Urothelium cell line (cell line): ENCODE results near the gene ZNF146.
"Not testable (repeated sequence)": the region's sequence is repeated elsewhere in the genome, so short reads cannot be mapped to it uniquely, and the experiment has no call there.

ENCODE experiments used
- DNase-seq: peaks from one replicate; pipeline ENCODE4 v3.0.0; 2011; ENCODE audit warnings: low spot score, mixed read lengths
- FAIRE-seq: peaks from 2 replicates; lab custom pipeline; 2011; peaks lifted over from hg19 to GRCh38; lab: Jason Lieb, UNC

The ZNF146 gene

DNA sequence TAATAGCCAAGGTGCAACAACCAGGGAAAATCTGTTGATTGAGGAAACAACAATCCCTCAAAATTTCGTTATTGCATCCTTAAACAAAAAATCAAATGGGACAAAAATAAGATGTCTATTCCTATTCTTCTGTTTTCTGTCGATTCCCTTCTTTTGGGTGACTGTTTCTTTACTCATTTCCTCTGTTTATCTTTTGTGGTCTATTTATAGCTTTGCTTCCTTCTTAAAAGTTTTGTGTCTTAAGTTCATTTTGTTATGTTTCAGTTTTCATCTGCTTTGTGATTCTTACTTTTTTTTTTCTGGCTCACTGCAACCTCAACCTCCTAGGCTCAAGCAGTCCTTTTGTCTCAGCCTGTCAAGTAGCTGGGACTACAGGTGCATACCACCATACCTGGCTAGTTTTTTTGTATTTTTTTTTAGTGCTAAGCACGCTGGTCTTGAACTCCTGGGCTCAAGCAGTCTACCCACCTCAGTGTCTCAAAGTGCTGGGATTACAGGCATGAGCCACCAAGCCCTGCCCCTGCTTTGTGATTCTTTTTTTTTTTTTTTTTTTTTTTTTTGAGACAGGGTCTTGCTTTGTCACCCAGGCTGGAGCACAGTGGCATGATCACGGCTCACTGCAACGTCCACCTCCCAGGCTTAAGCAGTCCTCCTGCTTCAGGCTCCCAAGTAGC lies 10.4 kb downstream of the ZNF146 start:
- DNase-seq = no peak
- no peak for FAIRE-seq

DNA sequence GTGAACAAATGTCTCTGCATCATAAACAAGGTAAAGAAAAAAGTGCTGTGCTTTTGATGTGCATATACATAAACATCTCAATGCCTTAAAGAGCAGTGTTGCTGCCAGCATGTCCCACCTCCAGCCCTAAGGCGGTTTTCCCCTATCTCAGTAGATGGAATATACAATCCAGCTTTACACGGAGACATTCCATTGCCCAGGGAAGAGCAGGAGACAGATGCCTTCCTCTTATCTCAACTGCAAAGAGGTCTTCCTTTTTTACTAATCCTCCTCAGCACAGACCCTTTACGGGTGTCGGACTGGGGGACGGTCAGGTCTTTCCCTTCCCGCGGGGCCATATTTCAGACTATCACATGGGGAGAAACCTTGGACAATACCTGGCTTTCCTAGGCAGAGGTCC lies 18.7 kb downstream of the ZNF146 start:
- not testable (repeated sequence) for FAIRE-seq, DNase-seq

DNA sequence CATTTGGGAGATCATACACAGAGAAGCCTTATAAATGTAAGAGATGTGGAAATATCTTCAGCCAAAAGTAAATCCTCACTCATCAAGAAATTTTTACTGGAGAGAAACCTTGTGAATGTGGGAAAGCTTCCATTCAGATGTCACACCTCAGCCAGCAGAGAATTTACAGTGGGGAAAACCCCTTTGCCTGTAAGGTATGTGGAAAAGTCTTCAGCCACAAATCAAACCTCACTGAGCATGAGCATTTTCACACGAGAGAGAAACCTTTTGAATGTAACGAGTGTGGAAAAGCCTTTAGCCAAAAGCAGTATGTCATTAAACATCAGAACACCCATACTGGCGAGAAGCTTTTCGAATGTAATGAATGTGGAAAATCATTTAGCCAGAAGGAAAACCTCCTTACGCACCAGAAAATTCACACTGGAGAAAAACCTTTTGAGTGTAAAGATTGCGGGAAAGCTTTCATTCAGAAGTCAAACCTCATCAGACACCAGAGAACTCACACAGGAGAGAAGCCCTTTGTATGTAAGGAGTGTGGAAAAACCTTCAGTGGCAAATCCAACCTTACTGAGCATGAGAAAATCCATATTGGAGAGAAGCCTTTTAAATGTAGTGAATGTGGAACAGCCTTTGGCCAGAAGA lies 21.5 kb downstream of the ZNF146 start:
- no peak for FAIRE-seq
- no peak for DNase-seq

DNA sequence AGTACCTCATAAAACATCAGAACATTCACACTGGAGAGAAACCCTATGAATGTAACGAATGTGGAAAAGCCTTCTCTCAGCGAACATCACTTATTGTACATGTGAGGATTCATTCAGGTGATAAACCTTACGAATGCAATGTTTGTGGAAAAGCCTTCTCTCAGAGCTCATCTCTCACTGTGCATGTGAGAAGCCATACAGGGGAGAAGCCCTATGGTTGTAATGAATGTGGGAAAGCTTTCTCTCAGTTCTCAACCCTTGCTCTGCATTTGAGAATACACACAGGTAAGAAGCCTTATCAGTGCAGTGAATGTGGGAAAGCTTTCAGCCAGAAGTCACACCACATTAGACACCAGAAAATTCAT lies 22.0 kb downstream of the ZNF146 start:
- FAIRE-seq (no peak), DNase-seq (no peak)

DNA sequence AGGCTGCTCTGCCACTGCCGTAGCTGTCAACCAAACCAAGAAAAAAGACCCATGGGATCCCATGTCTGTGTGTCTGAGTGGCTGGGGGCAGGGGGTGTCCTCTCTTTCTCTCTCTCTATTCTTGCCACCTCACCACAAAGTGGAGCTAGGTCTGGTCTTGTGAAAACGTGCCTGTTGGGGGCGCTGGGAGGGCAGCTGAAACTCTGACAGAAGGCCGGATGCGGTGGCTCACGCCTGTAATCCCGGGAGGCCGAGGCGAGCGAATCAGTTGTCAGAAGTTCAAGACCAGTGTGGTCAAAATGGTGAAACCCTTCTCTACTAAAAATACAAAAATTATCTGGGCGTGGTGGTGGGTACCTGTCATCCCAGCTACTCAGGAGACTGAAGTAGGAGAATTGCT lies 29.2 kb downstream of the ZNF146 start:
- FAIRE-seq (no peak), DNase-seq (no peak)

DNA sequence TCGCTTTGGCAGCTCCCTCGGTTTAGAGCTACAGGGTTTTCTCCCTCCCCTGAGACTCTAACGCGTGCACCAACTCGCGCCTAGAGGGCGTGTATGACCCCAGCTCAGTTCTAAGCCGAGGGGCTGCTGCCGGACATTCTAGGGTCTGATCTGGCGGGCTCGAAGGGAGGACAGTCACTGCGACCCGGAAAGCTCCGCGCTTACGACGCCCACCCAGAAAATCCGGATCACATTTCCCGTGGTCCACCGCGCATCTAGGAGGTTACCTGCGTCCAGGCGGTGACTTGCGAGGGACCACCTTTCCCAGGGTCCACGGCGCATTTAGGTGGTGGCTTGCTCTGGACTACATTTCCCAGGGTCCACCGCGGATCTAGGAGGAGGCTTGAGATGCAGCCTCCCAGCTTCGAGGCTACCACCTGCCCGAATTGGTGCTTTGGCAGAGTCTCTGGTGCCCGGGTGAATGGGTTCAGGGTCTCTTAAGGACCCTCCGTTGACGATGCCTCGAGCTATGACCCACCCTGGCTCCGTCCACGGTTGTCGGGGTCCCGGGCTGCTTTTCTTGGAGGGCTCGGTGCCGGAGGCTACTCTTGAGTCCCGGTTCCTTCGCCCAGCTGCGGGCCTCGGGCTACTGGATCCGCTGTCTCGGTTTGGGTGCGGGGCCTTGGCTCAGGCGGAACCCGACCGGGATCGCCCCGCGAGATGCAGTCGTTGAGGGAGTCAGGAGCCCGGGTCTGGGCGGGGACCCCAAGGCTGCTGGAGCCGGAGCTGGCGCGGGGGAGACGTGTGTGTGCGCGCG lies 30.5 kb downstream of the ZNF146 start:
- FAIRE-seq (no peak), DNase-seq (no peak)

DNA sequence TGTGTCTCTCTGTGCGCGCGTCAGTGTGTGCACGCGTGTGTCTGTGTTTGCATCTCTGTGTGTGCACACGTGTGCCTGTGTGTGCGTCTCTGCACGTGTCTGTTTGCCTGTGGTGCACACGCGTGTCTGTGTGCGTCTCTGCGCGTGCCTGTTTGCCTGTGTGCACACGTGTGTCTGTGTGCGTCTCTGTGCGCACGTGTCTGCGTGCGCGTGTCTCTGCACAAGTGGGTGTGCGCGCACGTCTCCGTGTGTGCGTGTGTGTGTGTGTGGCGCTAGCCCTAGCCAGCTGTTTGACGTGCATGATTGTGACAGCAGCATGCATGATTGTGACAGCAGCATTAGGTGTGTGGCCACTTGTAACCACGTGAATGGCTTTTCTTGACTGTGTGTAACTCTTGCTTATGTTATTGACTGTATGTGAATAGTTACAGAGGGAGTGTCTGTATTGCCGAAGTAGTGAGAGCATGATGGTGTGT lies 31.1 kb downstream of the ZNF146 start:
- FAIRE-seq (no peak), DNase-seq (no peak)

DNA sequence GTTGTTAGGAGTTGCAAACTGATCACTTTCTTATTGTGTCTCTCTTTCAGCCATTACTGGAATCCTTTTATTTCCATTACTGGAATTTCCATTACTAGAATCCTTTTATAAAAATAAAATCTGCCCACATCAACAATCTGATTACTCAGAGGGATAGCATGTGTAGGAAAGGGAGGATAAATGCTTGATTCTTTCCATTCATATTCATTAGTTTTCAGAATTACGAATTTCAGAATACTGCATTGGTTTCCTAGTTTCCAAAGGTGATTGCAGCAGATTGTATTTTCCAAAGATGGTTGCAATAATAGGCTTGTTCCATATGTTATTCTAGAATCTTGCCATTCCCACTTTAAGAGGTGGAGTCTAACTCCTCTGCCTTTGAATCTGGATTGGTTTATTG lies 37.1 kb downstream of the ZNF146 start:
- DNase-seq (no peak), FAIRE-seq (no peak)

DNA sequence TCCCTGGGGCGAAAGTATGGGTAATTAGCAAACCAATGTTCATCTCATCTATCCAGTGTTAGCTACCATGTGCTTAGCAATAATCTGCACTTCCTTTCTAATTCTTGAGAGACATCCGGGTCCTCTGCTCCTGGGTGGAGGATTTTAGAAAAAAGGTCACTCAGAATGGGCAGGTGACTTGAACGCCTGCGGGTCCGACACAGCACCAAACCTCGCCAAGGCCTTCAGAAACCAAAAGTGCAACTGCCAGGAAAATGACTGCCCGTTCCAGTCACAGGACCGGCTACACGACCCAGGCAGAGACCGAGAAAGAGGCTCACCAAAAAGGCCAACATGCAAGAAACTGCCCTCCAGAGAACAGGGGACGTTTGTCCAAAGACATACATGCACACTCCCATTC lies 39.9 kb downstream of the ZNF146 start:
- FAIRE-seq (no peak), DNase-seq (no peak)

DNA sequence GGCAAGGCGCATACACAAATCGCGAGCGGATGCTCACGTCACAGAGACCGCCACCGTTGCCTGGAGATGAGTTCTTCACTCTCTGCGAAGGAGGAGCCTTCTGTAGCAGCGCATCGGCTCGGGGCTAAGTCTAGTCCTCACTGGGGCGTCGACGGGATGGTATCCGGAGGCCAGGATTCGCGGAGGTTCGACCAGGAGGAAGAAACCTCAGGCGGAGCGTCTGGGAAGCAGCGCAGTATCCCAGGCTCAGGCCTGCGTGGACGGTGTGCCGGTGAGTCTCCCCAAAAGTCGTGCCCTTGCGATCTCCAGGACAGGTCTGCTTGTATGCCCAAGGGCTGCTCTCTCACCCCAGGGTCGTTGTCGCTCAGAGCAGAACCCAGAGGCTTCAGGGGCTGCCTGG lies 40.4 kb downstream of the ZNF146 start:
- FAIRE-seq = no peak
- DNase-seq = no peak

DNA sequence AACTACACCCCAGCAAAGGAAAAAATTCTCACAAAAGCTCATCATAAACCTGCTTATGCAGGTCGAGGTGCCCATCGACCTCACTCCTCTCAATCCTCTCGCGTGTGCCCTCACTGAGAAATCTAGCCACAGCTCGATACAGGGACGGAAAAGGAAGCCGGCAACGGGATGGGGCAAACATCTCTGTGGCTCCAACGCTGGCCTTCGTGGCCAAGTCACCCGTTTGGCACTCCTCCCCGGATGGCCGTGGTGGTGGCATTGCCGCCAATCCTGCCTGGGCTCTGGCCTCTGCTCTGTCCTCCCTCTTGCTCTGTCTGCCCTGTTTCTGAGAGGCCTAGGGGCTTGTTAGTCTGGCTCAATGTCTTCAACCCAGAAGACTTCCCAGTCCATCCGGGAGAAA lies 41.2 kb downstream of the ZNF146 start:
- no peak for DNase-seq
- FAIRE-seq = no peak

DNA sequence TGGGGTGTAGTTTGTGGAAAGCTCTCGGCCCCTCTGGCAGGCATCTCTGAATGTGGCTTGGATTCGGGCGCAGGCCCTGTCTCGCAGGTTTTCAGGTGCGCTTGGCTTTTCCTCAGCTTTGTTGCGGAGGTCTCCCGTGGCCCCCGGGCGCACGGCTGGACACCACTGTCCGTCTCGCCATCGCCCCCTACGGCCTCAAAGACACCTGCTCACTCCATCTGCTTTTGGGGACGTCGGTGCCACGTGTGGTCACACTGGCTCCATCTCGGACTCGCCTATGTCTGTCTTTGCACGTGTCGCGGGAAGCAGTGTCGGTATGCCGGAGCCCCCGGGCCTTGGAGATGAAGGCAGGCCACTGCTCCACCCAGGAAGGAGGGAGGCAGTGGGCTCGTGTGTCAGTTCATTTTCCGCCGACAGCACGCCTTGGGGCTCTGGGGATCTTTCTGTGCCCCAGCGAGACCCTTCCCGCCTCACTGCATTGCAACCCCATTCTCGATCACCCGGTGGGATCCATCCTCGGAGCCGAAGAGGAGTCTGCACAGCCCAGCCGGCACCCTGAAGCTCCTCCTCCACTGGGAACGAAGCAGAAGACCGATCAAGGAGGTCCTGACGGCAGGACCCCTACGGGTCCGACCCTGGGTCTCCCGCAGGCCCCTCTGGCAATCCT lies 42.1 kb downstream of the ZNF146 start:
- DNase-seq (no peak), FAIRE-seq (no peak)

DNA sequence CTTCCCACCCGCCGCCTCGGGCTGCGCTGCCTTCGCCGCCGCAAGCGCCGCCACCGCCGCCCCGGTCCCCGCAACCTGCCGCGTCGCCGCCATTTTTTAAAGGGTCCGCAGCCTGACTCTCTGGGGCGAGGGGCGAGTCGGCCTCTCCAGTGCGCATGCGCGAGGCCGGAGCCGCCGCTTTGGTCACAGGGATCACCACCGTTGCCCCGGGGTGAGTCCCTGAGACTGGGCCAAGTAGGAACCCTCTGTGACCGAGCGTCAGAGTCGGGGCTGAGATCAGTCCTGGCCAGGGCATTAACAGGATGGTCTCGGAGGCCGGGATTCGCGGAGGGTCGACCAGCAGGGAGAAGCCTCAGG lies 42.6 kb downstream of the ZNF146 start:
- FAIRE-seq (peak; percentile 76), DNase-seq (no peak)

DNA sequence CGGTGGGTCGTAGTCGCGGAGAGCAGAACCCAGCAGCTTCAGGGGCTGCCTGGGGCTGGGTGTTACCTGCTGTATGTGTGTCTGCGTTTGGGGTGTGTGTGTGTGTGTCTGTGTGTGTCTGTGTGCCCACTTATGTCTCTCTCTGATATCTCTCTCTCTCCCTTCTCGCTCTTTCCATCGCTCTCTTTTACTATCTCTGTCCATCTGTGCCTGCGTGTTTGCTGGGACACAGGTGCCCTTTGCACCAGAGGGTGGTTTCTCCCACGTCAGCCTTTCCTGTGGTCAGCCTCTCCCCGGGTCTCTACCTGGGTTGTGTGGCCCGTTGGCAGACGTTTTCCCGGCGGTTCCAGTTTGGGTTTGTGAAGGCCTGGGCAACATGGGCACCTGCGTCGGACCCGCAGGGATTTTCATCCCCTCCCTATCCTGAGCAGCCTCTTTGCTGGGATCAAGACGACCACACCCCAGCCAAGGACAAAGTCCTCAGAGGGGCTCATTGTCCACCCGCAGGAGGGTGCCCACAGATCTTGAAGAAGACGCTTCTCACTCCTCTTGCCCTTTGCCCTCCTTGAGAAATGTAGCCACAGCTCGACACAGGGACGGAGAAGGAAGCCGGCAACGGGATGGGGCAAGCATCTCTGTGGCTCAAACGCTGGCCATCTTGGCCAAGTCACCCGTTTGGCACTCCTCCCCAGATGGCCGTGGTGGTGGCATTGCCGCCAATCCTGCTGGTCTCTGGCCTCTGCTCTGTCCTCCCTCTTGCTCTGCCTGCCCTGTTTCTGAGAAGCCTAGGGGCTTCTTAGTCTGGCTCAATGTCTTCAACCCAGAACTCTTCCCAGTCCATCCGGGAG lies 43.3 kb downstream of the ZNF146 start:
- DNase-seq (no peak), FAIRE-seq (no peak)

DNA sequence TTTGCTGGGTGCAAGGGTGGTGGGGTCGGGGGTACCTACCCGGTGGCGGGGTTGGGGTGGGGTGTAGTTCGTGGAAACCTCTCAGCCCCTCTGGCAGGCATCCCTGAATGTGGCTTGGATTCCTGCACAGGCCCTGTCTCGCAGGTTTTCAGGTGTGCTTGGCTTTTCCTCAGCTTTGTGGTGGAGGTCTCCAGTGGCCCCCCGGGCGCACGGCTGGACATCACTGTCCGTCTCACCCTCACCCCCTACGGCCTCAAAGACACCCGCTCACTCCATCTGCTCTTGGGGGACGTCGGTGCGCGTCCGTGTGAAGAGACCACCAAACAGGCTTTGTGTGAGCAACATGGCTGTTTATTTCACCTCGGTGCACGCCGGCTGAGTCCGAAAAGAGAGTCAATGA lies 44.3 kb downstream of the ZNF146 start:
- FAIRE-seq = no peak

DNA sequence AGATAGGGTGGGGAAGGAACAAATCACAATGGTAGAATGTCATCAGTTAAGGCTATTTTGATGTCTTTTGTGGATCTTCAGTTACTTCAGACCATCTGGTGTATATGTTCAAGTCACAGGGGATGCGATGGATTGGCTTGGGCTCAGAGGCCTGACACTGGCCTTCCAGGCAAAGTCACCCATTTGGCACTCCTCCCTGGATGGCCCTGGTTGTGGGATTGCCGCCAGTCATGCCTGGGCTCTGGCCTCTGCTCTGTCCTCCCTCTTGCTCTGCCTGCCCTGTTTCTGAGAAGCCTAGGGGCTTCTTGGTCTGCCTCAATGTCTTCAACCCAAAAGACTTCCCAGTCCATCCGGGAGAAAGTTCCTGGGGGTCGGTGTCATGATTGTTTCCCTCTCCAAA lies 50.2 kb downstream of the ZNF146 start:
- DNase-seq (no peak), FAIRE-seq (no peak)

More for the DNA sequence above, 44.3 kb downstream of the ZNF146 start:
- DNase-seq = no peak

DNA sequence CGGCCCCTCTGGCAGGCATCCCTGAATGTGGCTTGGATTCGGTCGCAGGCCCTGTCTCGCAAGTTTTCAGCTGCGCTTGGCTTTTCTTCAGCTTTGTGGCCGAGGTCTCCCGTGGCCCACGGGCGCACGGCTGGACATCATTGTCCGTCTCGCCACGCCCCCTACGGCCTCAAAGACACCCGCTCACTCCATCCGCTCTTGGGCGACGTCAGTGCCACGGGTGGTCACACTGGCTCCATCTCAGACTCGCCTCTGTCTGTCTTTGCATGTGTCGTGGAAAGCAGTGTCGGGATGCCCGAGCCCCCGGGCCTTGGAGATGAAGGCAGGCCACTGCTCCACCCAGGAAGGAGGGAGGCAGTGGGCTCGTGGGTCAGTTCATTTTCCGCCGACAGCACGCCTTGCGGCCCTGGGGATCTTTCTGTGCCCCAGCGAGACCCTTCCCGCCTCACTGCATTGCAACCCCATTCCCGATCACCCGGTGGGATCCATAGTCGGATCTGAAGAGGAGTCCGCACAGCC lies 51.0 kb downstream of the ZNF146 start:
- FAIRE-seq = no peak
- DNase-seq = no peak

DNA sequence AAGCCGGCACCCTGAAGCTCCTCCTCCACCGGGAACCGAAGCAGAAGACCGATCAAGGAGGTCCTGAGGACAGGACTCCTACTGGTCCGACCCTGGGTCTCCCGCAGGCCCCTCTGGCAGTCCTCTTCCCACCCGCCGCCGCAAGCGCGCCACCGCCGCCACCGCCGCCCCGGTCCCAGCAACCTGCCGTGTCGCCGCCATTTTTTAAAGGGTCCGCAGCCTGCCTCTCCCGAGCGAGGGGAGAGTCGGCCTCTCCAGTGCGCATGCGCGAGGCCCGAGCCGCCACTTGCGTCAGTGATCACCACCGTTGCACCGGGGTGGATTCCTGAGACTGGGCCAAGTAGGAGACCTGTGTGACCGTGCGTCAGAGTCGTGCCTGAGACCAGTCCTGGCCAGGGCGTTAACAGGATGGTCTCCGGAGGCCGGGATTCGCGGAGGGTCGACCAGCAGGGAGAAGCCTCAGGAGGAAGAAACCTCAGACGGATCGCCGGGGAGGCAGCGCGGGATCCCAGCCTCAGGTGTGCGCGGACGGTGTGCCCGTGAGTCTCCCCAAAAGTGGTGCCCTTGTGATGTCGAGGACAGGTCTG lies 51.6 kb downstream of the ZNF146 start:
- FAIRE-seq (peak; percentile 93), DNase-seq (peak; percentile 90)

DNA sequence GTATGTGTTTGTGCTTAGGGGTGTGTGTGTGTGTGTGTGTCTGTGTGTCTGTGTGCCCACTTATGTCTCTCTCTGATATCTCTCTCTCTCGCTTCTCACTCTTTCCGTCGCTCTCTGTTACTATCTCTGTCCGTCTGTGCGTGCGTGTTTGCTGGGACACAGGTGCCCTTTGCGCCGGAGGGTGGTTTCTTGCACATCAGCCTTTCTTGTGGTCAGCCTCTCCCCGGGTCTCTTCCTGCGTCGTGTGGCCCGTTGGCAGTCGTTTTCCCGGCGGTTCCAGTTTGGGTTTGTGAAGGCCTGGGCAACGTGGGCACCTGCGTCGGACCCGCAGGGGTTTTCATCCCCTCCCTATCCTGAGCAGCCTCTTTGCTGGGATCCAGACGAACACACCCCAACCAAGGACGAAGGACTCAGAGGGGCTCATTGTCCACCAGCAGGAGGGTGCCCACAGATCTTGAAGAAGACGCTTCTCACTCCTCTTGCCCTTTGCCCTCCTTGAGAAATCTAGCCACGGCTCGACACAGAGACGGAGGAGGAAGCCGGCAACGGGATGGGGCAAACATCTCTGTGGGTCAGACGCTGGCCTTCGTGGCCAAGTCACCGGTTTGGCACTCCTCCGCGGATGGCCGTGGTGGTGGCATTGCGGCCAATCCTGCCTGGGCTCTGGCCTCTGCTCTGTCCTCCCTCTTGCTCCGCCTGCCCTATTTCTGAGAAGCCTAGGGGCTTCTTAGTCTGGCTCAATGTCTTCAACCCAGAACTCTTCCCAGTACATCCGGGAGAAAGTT lies 52.3 kb downstream of the ZNF146 start:
- FAIRE-seq (no peak), DNase-seq (no peak)
